Tibial artery (tissue), 4 donors: Measurements from ENCODE around the gene NTM.
"Not testable (repeated sequence)": the region's sequence is repeated elsewhere in the genome, so short reads cannot be mapped to it uniquely, and the experiment has no call there.

ENCODE experiments used
- DNase-seq, 2 donors: peaks; one replicate each; pipeline ENCODE4 v3.0.0-alpha.2; 2019
- H3K27ac ChIP-seq, 2 donors: fragments of 200-600 bp; sonication (generic) in 1 of 2; 1 replicate in 1 of 2; 2 replicates in 1 of 2; pipeline ENCODE4 v1.5.1; 2018 to 2019; ENCODE audit warnings: mild to moderate bottlenecking in 1 of 2
- H3K27me3 ChIP-seq, 2 donors: fragments of 200-600 bp; sonication (generic) in 1 of 2; one replicate each; pipeline versions ENCODE4 v1.5.1 to v1.6.0; 2016 to 2019
- H3K36me3 ChIP-seq, 3 donors: fragments of 200-600 bp; sonication (generic) in 2 of 3; one replicate each; pipeline ENCODE4 v1.5.1; 2016 to 2019; ENCODE audit warnings: mild to moderate bottlenecking in 2 of 3
- H3K4me1 ChIP-seq, 4 donors: fragments of 200-600 bp; sonication (generic) in 2 of 4; 1 replicate in 3 of 4; 2 replicates in 1 of 4; pipeline ENCODE4 v1.5.1; 2016 to 2019
- H3K4me3 ChIP-seq, 2 donors: fragments of 200-600 bp; sonication (generic) in 1 of 2; 1 replicate in 1 of 2; 2 replicates in 1 of 2; pipeline ENCODE4 v1.5.1; 2018 to 2019; ENCODE audit warnings: mild to moderate bottlenecking in 2 of 2
- H3K9me3 ChIP-seq, 3 donors: fragments of 200-600 bp; sonication (generic) in 1 of 3; one replicate each; pipeline ENCODE4 v1.5.1; 2016 to 2019
- intact Hi-C: fragments of 100-400 bp; cut with DNase I; formaldehyde crosslinking; loops from one replicate; pipeline ENCODE4 v1.15.0; 2023; ENCODE audit warnings: low total_unique reads
- TF ChIP-seq, protein P1 (sequence below), 2 experiments: fragments of 200-600 bp in 1 of 2; fragments of 450-650 bp in 1 of 2; IDR thresholded peaks; one replicate each; pipeline ENCODE4 v1.5.1; 2017 to 2019; ENCODE audit warnings: antibody characterized with exemption in 2 of 2, mild to moderate bottlenecking in 1 of 2, moderate library complexity in 1 of 2

Gene NTM

GRCh38 chr11:131486100-131486499 lies 115.7 kb downstream of the NTM start:
- Histone ChIP-seq H3K27ac (no peak overlapping the region), H3K36me3 (no peaks in the 10 kb centered on the region), H3K4me1 (no peaks in the 10 kb centered on the region), H3K9me3 (no peaks in the 10 kb centered on the region), H3K27me3 (no peaks in the 10 kb centered on the region), H3K4me3 (no peak overlapping the region)
- intact Hi-C loops: no loop called here
- TF ChIP-seq, protein P1, sequence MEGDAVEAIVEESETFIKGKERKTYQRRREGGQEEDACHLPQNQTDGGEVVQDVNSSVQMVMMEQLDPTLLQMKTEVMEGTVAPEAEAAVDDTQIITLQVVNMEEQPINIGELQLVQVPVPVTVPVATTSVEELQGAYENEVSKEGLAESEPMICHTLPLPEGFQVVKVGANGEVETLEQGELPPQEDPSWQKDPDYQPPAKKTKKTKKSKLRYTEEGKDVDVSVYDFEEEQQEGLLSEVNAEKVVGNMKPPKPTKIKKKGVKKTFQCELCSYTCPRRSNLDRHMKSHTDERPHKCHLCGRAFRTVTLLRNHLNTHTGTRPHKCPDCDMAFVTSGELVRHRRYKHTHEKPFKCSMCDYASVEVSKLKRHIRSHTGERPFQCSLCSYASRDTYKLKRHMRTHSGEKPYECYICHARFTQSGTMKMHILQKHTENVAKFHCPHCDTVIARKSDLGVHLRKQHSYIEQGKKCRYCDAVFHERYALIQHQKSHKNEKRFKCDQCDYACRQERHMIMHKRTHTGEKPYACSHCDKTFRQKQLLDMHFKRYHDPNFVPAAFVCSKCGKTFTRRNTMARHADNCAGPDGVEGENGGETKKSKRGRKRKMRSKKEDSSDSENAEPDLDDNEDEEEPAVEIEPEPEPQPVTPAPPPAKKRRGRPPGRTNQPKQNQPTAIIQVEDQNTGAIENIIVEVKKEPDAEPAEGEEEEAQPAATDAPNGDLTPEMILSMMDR (IDR thresholded peaks at IDR 0.05): no peak
- no peak for DNase-seq

DNA sequence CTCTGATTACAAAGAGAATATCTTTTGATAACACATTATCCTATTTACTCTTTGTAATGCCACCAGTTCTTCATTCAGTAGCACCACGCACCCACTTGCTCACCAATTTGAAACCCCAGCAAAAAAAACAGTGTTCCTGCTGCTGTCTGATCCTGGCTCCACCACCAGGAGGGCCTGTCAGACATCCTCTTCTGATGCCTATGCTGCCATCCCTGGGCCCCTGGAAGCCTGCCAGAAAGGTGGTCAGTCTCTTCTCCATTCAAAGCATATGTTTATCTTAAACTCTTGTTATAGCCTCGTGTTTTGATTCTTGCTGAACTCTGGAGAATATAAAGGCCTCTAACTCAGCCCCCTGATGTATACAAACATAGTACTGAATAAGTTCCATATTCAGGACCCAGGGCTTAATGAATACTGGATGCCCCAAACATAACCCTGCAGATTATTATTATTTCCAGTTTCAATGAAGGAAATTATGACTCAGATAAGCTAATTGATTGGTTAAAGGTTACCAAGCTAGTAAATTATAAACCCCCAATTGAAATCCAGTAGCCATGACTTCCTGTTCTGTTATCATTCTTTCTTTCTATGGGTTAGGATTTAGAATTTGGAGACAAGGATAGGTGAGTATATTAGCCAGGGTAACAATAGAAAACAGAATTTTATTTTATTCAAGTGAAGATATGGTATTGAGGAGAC lies 116.7 kb downstream of the NTM start:
- no peak overlapping the region for H3K27ac ChIP-seq
- no peaks in the 10 kb centered on the region for H3K9me3 ChIP-seq
- H3K4me3 ChIP-seq: no peak overlapping the region
- no peaks in the 10 kb centered on the region for H3K27me3 ChIP-seq
- intact Hi-C loops: no loop called here
- H3K36me3 ChIP-seq: no peaks in the 10 kb centered on the region
- no peak for DNase-seq
- TF ChIP-seq, protein P1 (IDR thresholded peaks at IDR 0.05): no peak
- H3K4me1 ChIP-seq: no peaks in the 10 kb centered on the region

DNA sequence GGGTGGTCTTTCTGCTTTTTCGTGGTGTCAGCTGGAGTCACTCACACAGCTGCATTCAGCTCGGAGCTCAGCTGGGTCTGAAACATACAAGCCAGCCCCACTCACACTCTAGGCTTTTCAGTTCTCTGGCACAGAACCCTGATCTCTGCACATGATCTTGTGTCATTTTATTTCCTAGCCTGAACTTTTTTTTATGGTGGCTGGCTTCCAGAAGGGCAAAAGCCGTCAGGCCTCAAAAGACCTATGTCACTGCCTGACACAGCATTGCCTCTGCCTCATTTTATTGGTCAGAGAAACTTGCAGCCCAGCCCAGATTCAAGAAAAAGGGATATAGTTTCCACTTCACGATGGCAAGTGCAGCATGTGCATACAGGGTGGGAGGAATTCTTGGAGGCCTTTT lies 117.8 kb downstream of the NTM start:
- DNase-seq: peak in 1 of 2 donors; percentile 33
- Histone ChIP-seq H3K27me3 (no peaks in the 10 kb centered on the region), H3K27ac (no peak overlapping the region)

GRCh38 chr11:131491503-131491902 lies 121.1 kb downstream of the NTM start:
- intact Hi-C loops: no loop called here
- Histone ChIP-seq H3K36me3 (no peaks in the 10 kb centered on the region), H3K4me3 (no peak overlapping the region), H3K27ac (no peak overlapping the region), H3K9me3 (no peaks in the 10 kb centered on the region), H3K27me3 (no peaks in the 10 kb centered on the region), H3K4me1 (no peaks in the 10 kb centered on the region)
- TF ChIP-seq, protein P1 (IDR thresholded peaks at IDR 0.05): no peak
- DNase-seq: no peak

More for the DNA sequence above, 117.8 kb downstream of the NTM start:
- TF ChIP-seq, protein P1 (IDR thresholded peaks at IDR 0.05): no peak
- no peak overlapping the region for H3K4me3 ChIP-seq
- intact Hi-C loops: no loop called here
- no peaks in the 10 kb centered on the region for H3K9me3 ChIP-seq
- H3K36me3 ChIP-seq: no peaks in the 10 kb centered on the region
- no peaks in the 10 kb centered on the region for H3K4me1 ChIP-seq

DNA sequence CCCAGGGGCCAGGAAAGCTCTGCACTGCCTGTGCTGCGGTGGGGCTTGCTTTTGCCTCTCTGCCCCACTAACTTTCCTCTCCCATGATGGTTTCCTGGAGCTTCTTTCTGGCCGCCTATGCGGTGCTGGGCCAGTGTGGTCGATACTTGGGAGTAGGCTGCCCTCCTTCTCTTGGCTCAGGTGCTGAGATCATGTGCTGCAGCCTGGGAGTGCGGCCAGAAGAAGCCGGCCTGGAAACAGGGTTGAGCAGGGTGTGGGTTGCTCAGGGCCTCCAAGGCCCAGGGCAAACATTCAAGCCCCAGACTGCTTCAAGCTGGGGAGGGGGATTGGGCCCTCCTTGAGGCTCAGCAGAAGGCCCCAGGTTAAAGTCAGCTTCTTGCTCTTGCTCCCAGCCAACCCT lies 125.0 kb downstream of the NTM start:
- H3K27me3 ChIP-seq: no peaks in the 10 kb centered on the region
- H3K9me3 ChIP-seq: no peaks in the 10 kb centered on the region
- intact Hi-C loops: no loop called here
- DNase-seq: no peak
- H3K4me1 ChIP-seq: no peaks in the 10 kb centered on the region
- TF ChIP-seq, protein P1 (IDR thresholded peaks at IDR 0.05): no peak
- no peak overlapping the region for H3K4me3 ChIP-seq
- H3K27ac ChIP-seq: no peak overlapping the region
- no peaks in the 10 kb centered on the region for H3K36me3 ChIP-seq

- H3K9me3 ChIP-seq, intact Hi-C loops, H3K4me1 ChIP-seq, H3K27me3 ChIP-seq, H3K36me3 ChIP-seq, DNase-seq, H3K27ac ChIP-seq, H3K4me3 ChIP-seq: not testable (repeated sequence)
These were observed 127.3 kb downstream of the NTM start for GRCh38 chr11:131497686-131498085.
